Measurements from ENCODE around the gene CDR2. TPM values are rescaled to one million over a fixed set of nuclear protein-coding genes. Genes with fewer than 3 reads are reported as not detected.
"Not testable (repeated sequence)": the region's sequence is repeated elsewhere in the genome, so short reads cannot be mapped to it uniquely, and the experiment has no call there.

CDR2 gene
- total RNA-seq, 1 experiment from 2014 or later: 22.4 TPM

- no peak for DNase-seq (ENCODE audit: low spot score)
Observed at GRCh38 chr16:22375963-22376640, 1.7 kb upstream of the CDR2 start.

- DNase-seq (ENCODE audit: low spot score): no peak
Observed at GRCh38 chr16:22375117-22375962, 921 bp upstream of the CDR2 start.

- no peak for DNase-seq (ENCODE audit: low spot score)
Observed at GRCh38 chr16:22373662-22374310, 633 bp downstream of the CDR2 start.

- DNase-seq (ENCODE audit: low spot score): no peak
Observed at GRCh38 chr16:22372882-22373661, 1.3 kb downstream of the CDR2 start.

GRCh38 chr16:22370038-22370820, 4.2 kb downstream of the CDR2 start:
- no peak for DNase-seq (ENCODE audit: low spot score)

- DNase-seq (ENCODE audit: low spot score): peak; percentile 67
Observed at GRCh38 chr16:22369221-22369811, 5.1 kb downstream of the CDR2 start.

- DNase-seq (ENCODE audit: low spot score): not testable (repeated sequence)
Observed at GRCh38 chr16:22368200-22368826, 6.1 kb downstream of the CDR2 start.

GRCh38 chr16:22366889-22367288, 7.5 kb downstream of the CDR2 start:
- DNase-seq (ENCODE audit: low spot score): no peak

GRCh38 chr16:22366371-22366770, 8.0 kb downstream of the CDR2 start:
- DNase-seq (ENCODE audit: low spot score): no peak

- no peak for DNase-seq (ENCODE audit: low spot score)
Observed at GRCh38 chr16:22364241-22364640, 10.2 kb downstream of the CDR2 start.

GRCh38 chr16:22360963-22361659, 13.3 kb downstream of the CDR2 start:
- DNase-seq (ENCODE audit: low spot score): no peak

- no peak for DNase-seq (ENCODE audit: low spot score)
Observed at GRCh38 chr16:22359679-22360078, 14.7 kb downstream of the CDR2 start.

- DNase-seq (ENCODE audit: low spot score): no peak
Observed at GRCh38 chr16:22358000-22358399, 16.4 kb downstream of the CDR2 start.

GRCh38 chr16:22357635-22357971, 16.8 kb downstream of the CDR2 start:
- no peak for DNase-seq (ENCODE audit: low spot score)

- no peak for DNase-seq (ENCODE audit: low spot score)
Observed at GRCh38 chr16:22356930-22357634, 17.3 kb downstream of the CDR2 start.

GRCh38 chr16:22355487-22355908, 18.9 kb downstream of the CDR2 start:
- DNase-seq (ENCODE audit: low spot score): no peak

GRCh38 chr16:22353933-22354541, 20.4 kb downstream of the CDR2 start:
- no peak for DNase-seq (ENCODE audit: low spot score)

- DNase-seq (ENCODE audit: low spot score): no peak
Observed at GRCh38 chr16:22353191-22353919, 21.1 kb downstream of the CDR2 start.
